Epithelial cell of esophagus (primary cell): ENCODE measurements around the gene MATN4.

Experiments
- DNase-seq: peaks from one replicate; pipeline ENCODE4 v3.0.0; 2010; ENCODE audit warnings: low read depth
- H3K4me3 ChIP-seq: 2 replicates; pipeline ENCODE4 v1.5.1; 2011; ENCODE audit warnings: mild to moderate bottlenecking, low read length, control low read depth
- TF ChIP-seq, protein P1 (sequence below): IDR thresholded peaks from 2 replicates; pipeline ENCODE4 v1.5.1; 2011; ENCODE audit warnings: low read depth, mild to moderate bottlenecking, low read length, control low read depth, inconsistent platforms; ENCODE audit not compliant: insufficient read depth; ENCODE audit errors: missing control alignments

MATN4 gene

DNA sequence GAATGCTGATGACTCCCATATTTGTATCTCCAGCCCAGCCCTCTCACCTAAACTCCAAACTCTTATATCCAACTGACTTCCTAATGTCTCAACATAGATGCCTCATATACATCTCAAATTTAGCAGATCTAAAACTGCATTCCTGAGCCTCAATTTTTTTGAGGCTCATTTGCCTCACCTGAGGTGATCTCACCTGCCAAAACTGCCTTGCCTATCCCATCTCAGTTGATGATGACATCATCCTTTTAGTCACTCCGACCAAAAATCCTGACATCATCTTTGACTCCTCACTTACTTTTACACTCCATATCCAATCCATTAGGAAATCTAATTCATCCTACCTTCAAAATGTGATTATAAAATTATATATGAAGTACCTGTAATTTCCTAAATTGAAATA, 28.1 kb downstream of the MATN4 start:
- TF ChIP-seq, protein P1, sequence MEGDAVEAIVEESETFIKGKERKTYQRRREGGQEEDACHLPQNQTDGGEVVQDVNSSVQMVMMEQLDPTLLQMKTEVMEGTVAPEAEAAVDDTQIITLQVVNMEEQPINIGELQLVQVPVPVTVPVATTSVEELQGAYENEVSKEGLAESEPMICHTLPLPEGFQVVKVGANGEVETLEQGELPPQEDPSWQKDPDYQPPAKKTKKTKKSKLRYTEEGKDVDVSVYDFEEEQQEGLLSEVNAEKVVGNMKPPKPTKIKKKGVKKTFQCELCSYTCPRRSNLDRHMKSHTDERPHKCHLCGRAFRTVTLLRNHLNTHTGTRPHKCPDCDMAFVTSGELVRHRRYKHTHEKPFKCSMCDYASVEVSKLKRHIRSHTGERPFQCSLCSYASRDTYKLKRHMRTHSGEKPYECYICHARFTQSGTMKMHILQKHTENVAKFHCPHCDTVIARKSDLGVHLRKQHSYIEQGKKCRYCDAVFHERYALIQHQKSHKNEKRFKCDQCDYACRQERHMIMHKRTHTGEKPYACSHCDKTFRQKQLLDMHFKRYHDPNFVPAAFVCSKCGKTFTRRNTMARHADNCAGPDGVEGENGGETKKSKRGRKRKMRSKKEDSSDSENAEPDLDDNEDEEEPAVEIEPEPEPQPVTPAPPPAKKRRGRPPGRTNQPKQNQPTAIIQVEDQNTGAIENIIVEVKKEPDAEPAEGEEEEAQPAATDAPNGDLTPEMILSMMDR, result no peak
- DNase-seq, result peak; percentile 85
- no peak overlapping the region for H3K4me3 ChIP-seq

DNA sequence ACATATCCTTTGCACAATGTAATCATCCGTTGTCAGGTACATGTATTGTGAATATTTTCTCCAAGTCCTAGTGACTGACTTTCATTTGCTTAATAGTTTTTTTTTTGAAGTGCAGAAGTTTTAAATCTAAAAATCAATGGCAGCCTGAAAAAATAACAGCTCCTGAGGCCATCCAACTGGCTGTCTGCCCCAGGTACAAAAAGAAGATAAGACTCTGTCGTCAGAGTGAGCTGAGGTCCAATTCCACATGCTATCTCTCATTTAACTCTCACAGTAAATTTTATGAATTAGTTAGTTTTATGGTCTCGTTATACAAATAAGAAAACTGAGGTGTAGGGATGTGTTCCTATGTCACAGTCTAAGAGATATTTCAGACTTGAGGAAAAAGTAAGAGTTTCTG, 32.8 kb downstream of the MATN4 start:
- H3K4me3 ChIP-seq, result no peak overlapping the region
- no peak for DNase-seq
- TF ChIP-seq, protein P1, result no peak

DNA sequence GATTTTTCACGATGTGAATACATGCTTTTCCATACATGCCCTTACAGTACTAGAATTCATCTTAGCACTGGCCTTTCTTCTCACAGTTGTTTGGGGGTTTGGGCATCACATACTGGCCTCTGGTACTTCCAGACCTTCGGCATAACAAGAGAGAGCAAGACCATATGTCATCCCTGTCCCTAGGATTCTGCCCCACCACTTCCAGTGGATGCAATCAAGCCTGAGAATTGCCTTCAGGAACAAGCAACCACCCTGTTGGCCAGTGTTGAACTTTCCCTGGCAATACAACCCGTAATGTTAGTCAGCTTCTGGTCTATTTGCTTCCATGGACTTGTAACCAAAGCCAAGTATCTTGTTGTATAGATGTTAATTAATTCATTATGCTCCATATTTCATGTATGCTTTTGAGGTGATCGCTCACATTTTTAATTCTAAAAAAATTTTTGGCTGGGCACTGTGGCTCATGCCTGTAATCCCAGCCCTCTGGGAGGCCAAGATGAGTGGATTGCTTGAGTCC, 38.3 kb downstream of the MATN4 start:
- no peak overlapping the region for H3K4me3 ChIP-seq
- DNase-seq, result no peak
- TF ChIP-seq, protein P1, result no peak

DNA sequence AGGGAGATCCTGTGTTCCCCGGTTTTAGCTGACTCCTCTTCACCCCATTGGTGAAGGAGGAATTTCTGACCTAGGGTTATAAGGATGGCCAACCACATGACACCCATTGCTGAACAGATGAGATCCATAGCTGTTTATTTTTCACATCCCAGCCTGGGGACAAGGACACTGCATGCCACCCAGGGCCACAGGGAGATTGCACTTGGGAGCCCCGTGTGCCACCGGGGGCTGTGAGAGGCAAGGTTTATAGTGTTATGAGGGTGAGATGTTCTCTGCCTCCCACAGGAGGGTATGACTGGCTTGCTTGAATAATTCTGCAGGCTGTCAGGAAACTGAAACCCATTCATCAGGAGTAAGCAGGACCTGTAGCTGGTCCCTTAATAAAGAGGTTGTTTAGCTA, 39.0 kb downstream of the MATN4 start:
- DNase-seq, result no peak
- TF ChIP-seq, protein P1, result no peak
- H3K4me3 ChIP-seq, result no peak overlapping the region

DNA sequence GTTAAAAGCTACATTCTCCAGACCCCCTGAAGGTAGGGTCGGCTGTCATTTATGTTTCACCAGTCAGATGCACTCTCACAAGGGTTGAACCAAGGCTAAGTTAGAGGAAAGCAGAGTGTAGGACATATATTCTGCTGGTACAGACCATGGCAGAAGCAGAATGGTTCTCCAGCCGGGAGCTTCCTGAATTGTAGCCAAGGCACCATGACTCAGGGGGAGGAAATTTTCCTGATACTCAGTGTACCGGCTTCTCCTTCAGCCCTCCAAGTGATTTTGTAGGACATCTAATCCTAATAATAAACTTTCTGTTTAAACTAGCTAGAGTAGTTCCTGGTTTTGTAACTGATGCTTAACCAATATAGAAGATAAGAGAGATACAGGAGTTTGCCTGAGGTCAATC, 39.6 kb downstream of the MATN4 start:
- TF ChIP-seq, protein P1, result no peak
- peak; percentile 31 for DNase-seq
- H3K4me3 ChIP-seq, result no peak overlapping the region

DNA sequence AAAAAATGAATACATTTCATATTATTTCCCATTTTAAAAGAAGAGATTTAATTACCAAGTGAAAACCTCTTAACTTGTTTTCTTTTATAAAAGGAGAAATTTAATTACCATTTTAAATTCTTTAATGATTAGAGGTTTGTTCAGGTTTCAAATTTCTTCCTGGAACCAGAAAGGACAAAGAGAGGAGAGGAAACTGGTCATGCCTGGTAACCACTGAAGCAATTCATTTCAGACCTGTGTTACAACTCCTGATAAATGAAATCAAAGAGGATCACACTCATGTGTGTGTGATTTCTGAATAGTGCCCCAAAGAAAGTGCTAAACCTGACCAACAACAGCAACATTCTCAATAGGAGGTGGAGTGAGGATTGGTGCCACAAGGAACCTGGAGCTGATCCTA, 41.1 kb downstream of the MATN4 start:
- no peak overlapping the region for H3K4me3 ChIP-seq
- DNase-seq, result peak; percentile 54
- TF ChIP-seq, protein P1, result no peak

DNA sequence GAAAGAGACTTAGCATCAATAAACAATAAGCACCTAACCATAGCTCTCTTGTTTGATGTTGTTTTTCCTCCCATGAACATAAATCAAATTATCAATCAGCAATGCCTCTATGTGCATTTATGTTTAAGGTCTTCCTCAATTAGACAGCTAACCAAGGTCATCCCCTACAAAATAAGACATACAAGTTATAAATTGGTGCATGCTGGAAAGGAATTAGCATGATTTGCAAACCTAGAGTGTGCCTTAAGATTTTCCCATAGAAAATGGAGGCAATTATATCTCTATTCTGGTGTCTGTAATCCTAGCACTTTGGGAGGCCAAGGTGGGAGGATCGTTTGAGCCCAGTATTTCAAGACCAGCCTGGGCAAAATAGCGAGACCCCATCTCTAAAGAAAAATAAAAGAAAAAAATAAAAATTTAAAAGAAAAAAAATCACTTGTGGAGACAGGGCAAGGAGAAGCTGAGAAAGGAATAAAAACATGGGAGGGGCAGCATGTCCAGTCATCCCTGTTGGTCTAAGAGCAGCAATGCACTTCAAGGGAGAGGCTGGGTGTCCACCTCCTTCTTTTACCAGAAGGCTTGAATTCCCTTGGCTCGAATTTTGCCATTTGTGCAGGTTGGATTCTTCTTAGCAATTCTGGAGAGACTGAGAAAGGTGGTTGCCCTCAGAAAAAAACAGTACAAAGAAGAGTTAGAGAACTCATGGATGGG, 44.4 kb downstream of the MATN4 start:
- no peak overlapping the region for H3K4me3 ChIP-seq
- TF ChIP-seq, protein P1, result no peak
- DNase-seq, result no peak
